GM21529 (cell line): ENCODE results near the gene LEF1.
A peak's percentile ranks its signal among the peaks of the same experiment; 100 is the strongest.
"Not testable (repeated sequence)": the region's sequence is repeated elsewhere in the genome, so short reads cannot be mapped to it uniquely, and the experiment has no call there.

Experiments
- ATAC-seq: cut with Tn5 transposase; IDR thresholded peaks from one replicate; pipeline ENCODE4 v1.9.1; 2021; ENCODE audit not compliant: unreplicated experiment

The LEF1 gene

DNA sequence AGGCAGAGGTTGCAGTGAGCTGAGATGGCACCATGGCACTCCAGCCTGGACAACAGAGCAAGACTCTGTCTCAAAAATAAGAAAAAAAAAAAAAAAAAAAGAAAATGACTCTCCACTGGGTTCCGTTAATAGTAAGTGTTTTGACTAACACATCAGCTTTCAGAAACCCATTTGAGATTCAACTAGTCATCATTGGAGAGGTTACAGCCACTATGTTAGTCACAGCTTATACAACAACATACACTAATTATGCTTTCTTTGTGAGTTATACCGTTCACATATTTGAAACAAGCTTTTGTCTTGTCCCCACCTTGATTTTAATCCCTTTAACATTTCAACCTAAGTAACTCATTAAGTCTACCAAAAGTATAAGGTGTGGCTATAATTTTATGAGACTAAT, 130.8 kb downstream of the LEF1 start:
- no peak for ATAC-seq

DNA sequence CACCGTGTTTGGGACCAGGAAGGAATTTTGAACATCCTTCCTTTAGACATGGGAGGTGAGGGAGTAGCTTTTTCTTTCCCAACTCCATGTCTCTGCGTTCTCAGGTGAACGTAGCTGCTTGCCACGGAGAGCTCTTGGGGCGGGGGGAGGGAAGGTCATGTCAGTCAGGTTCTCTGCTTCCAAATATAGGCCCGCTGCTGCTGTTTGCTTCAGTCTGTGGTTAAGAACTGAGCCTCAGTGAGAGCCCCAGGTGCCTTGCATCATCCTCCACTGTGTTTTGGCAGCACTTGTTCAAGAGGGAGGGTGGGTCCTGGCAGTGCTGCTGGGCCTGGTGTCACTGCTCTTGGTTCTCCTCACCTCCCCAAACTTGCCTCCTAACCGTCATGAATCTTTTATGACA, 132.5 kb downstream of the LEF1 start:
- peak; percentile 95 for ATAC-seq

DNA sequence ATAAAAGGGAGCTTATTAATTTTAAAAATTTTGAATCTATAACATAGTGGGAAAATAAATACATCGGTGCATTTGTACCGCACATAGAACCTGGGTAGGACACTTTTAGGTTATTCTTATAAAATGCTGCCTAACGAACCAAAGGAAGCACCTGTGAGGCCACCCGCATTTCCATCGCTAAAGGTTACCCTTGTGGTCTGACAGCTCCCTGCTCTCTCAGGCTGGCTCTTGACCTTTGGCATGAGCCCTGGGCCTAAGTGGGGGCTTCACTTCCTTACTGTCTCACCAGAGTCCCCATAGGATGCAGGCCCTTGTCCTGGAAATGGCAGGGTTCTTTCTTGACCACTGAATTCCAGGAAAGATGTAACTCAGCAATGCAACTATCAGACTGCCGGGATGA, 133.0 kb downstream of the LEF1 start:
- peak; percentile 21 for ATAC-seq

DNA sequence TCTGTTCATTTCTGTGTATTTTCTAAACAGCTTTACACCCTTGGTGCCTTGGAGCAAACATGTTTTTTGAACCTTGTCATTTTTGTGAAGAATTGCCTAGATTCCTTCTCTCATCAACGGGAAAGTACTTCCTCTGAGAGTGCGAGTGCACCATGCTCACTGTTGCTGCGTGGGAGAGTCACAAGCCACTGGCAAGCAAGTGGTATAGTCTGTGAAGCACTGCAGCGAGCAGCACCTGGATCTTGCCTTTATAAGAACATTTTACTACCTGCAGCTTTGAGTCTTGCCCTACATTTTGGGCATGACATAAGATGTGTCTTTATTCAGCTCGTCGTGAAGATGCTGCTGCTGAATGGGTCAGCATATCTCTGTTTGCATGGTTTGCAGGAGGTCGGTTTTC, 134.2 kb downstream of the LEF1 start:
- ATAC-seq: no peak

DNA sequence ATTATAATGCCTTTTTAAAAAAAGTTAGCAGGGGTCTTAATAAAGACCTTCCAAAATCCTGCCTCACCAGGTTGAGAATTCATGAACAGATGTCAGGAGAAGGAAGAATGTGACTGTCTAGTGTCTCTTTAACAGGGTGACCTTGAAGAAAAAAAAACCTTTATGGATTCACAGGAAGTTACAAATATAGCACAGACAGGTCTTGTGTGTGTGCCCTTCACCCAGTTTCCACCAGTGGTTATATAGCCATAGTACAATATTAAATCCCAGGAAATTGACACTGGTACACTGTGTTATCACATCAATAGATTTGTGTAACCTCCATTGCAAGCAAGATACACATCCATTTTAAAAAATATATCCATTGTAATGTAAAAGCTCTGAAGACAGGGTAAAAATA, 135.4 kb downstream of the LEF1 start:
- no peak for ATAC-seq

DNA sequence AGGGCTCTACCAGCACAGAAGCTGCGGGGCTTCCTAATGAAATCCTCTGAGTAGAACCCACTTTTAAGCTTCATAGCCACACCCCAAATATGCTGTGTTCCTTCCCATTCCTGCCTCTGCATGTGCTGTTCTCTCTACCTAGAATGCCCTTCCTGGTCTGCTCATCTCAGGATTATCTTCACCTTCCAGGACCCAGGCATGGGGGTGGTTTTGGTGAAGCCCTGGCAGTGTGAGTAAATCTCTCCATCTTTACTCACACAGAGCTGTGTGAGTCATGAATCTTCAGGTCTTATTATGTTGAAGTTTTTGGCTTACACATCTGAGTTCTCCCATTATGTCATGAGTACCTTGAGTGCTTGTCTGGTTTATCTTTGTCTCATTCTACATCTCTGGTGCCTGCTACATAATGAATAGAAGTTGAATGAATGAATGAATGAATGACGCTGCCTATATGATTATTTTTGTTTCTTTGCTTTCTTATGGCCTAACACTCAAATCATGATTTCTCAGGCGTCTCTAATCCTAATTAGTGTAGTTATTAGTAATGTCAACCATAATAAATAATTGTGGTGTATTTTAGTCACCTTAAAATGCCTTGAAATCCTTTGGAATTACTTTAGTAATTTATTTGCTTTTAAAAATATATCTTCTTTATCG, 137.2 kb downstream of the LEF1 start:
- ATAC-seq: no peak

DNA sequence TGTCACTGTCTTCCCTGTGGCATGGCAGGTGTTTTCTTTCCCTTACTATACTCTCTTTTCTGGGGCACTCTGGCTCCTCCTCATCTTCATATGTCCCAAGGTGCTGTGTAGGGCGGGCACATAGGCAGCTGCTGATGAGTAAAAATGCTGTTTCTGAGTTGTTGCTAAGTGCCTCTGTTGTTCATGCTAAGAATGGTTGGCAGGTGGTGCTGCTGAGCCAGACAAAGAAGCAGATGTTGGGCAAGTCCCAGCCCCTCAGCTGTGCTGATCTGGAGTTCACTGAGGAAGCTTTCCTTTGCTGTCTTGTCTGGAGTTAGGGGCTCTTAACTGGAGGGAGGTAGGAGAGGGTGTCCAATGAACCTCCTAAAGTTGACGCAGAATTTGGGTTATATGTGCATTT, 138.4 kb downstream of the LEF1 start:
- ATAC-seq: peak; percentile 97

DNA sequence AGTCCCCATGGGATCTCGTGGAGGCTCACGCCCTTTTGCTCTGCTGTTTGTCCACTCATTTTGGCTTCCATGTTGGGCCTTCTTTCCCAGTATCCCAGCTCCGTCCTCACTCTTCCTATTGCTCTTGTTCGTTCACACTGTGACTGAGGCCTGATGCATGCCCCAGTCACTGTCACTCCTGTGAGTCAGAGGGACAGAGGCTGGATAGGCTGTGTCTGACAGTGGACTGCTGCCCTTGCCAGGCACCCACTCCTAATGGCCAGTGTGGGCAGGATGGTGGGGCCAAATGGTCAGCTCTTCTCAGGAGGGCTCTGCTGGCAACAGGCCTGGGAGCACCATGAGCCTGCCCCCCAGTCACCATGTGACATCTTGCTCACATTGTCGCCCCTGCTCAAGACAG, 139.0 kb downstream of the LEF1 start:
- no peak for ATAC-seq

DNA sequence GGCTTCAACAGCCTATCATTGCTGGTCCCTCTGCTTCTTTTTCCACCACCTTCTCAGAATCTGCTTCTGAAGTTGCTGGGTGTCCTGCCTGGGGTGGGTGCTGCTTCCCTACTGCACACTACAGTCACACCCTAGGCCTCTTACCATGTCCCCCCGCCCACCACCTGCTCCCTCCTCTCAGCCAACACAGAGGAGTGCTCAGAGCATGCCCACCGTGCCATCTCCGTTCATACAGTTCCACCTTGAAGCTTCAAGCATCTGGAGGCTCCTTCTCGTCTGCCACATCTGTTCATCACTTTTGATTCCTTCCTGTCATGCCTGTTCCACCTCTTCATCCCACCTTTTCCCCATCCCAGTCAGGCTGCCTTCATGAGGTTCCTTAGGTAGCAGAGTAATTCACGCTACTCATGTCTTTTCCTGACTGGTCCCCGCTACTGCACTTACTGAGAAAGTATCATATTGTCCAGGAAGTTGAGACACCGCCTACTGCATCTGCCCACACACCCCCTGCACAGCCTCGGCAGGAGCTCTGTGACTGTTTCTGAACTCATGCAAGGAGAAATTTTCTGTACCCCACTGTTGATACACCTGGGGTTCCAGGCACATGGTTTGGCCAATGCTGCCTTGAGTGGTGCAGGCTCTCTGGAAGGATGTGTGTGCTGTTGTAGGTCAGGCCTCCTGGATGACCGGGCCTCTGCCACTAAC, 139.6 kb downstream of the LEF1 start:
- ATAC-seq: no peak

DNA sequence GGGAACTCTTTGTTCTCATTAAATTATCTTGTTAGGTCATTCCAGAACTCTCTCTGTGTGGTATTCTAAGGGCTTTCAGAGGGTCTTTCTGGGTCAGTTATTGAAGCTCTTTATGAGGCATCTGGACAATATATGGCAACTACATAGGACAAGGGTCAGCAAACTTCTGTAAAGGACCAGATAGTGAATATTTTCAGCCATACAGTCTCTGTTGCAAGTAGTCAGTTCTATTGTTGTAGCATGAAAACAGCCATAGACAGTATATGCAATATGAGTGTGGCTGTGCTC, 143.9 kb downstream of the LEF1 start:
- no peak for ATAC-seq

DNA sequence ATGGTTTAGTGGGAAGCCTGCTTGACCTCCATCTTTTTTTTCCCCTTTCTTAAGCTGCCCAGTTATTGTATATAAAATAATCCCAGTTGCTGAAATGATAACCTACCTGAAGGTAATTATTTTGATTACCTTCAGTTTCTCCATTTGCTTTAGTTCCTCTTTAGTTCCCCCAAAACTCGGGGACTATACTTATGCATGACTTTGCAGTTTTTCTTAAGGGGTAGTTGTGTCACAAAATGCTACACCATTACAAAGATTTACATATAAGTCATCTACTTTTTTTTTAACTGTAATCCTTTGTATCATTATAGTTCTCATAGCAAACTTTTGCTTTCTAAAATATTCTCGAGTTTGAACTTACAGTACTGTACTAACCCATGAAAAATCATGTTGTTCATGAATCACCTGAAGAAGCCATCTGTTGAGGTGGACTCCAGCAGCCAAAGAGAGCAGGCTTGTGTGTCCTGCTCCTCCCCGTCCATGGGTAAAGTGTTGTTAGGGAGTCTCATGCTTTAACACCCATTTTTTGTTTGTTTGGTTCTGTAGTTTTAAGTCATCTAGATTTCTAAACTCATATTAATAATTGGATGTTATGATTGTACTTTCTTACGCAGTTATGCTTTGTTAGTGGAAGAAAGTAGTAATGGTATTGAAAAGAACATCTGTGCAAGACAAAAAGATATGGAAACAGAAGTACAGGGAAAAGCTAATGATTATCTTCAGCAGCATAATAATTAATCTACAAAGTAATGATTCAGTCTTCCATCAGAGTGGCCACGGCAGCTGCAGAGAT, 144.5 kb downstream of the LEF1 start:
- ATAC-seq: no peak

DNA sequence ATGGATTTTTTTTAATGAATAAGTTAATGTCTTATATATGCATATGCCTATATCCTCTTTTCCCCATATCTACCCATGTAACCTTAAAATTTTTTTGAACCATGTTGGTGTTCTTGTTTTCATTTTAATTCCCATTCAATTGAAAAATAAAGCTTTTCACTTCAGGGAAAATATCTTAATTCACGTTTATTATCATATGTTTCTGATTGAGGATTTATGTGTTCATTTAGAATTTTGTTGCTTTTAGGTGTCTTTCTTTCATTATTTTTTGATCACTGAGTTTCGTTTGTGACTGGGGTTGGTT, 149.9 kb downstream of the LEF1 start:
- no peak for ATAC-seq

DNA sequence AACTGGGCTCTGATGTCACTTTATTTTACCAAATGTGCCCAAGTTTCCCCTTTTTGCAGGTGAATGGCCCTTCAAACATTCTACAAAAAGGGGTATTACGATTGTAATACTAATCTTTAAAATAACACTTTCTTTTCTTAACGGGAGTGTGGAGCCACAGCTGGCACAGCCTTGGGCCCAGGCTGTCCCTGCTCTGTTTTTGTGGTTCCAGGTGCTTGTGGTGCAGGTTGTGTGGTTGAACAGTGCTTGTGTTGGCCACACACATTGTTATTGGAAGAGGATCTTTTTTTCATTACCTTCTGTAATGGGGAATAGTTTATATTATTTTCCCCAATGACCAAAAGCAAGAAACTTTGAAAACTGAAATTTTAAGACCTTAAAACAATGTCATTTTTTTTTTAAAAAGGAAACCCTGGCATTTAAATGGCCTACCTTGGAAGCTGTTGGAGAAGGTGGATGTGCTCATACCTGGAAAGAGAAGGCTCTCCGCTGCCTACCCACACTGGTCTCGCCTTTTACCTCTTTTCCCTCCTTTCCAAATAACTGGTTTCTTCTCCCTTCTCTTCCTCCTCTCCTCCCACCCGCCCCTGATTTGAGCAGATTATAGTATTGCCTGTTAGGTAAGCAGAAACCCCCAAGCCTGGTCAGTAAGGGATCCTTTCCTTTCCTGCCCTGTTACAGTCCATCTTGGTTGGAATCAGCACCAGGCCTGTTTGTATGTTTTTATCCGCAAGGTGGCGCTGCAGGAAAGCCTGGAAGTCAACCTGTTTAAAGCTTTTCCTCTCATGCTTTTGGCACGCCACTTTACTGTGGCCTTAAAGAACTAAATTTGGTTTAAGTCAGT, 150.5 kb downstream of the LEF1 start:
- ATAC-seq: peak; percentile 88

DNA sequence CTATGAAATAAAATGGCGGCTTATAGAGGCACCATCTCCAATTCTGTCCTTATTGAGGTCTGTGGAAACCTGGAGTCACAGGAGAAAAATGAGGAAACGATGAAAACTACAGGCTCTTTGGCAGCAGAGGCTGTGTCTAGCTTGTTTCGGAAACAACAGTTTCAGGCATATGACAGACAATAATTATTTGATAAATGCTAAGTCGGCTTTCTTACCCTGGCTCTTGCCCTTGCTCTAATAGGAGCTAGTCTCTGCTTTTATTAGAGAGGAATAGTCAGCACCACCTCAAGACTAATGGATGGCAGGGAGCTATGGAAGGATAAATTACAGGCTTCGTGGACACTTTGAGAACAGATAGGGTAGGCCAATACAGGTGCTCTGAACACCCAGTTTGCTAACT, 154.8 kb downstream of the LEF1 start:
- no peak for ATAC-seq

DNA sequence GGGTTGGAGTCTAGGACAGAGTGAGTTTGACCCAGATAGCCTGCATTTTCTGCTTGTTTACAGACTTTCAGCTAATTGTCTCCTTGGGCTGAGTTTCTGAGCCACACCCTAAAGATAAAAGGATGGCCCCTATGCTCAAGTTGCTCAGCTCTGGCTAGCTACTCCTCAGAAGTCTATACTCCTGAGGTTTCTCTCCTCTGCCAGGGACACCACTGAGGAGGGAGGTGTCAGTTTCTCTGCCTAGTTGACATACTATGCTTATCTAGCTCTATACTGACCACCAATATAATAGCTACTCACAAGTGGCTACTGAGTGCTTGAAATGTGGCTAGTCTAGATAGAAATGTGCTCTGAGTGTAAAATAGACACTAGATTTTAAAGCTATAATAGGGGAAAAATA, 155.4 kb downstream of the LEF1 start:
- ATAC-seq: no peak

DNA sequence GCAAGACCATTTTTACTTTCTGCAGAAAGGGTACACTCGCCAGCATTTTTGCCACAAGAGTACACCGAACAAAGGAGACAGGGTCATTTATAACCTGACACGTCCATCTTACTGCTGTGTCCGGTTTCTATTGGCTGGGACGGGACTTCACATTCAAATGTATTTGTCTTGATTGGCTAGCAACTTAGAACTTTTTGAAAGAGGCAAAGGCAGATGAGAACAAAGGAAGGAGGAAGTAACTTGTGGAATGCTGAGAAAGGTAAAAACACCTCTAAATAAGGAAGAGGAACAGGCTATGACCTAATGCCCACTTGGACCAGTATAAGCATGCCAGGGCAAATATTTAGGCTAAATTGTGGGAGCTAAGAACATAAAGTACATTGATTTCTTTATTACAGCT, 156.3 kb downstream of the LEF1 start:
- ATAC-seq: not testable (repeated sequence)

DNA sequence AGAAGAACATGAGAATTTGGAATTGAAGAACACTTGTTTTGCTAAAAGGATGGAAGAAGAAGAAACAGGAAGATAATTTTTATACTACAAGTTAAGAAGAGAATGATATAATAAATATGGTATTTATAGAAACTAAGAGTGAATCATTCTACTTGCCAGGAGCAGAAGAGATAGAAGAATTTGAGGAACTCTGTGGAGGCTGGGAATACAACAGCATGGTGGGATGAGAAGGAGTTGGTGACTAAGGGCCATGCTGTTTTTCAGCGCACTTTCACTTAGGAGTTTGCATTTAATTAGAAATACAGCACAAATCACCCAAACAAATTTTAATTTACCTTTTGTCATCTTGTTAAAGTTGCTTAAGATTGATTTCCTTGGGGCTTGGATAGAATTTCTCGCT, 158.6 kb downstream of the LEF1 start:
- ATAC-seq: no peak

DNA sequence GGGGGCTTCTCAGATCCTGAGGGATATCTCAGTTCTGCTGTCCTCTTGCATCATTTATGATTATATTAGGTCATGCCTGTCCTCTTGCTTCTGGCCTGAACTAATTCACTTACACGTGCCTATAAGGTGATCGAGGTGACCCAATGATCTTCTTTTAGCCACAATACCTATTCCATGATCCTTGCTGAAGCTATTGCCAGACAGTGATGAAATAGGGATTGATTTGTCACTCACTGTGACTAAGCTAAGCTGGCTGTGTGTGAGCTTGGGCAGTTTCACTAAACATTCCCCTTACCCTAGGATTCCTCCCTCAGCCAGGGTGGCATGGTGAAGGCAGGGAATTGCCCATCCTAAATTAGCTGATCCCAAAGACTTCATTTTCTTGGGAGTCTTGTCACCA, 160.0 kb downstream of the LEF1 start:
- no peak for ATAC-seq

DNA sequence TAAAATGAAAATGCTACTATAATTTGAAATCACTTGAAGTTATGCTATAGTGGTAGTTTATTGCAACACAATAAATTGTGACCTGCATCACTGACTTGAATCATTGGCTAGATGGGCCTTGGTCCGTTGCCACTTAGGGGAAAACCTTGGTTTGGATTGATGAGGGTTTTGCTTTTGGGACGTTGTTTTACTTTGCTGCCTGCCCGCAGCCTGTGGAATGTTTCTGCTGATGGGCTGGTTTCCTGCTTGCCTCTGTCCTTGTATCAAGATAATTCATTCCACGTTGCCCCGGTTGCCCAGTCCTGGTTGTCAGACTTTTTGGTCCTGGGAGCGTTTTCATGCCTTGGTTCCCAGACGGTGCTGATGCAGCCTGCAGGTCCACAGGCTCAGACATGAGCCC, 160.7 kb downstream of the LEF1 start:
- ATAC-seq: no peak

DNA sequence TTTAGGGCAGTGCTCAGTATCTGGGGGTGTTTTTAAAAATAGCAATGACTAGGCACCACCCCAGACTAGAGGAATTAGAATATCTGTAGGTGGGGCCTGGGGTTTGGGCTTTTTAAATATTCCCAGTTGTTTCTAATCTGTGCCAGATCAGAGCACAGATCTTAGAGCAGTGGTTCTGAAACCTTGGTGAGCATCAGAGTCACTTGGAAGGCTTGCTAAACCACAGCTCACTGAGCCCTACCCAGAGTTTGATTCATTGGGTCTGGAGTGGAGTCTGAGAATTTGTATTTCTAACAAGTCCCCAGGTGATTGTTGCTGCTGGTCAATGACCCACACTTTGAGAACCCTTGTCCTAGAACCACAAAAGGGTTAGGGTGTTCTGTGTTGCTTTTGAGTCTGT, 162.4 kb downstream of the LEF1 start:
- ATAC-seq: no peak

DNA sequence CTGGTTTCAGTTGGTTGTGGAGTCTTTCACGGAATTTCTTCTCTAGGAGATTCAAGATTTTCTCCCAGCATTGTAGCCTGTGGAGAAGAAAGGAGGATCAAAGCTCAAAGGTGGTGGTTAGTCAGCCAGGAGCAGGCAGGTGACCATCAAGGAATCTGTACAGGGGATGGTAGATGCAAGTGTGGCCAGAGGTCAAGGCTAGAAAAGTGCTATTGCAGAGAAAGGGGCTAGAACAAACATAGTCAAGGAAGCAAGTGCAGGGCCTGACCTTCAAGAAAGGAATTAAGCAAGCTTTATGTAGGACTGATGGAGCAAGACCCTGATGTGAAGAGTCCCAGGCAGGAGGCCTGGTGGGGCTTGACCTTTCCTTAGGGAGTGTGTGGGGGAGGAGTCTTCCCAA, 162.9 kb downstream of the LEF1 start:
- no peak for ATAC-seq

DNA sequence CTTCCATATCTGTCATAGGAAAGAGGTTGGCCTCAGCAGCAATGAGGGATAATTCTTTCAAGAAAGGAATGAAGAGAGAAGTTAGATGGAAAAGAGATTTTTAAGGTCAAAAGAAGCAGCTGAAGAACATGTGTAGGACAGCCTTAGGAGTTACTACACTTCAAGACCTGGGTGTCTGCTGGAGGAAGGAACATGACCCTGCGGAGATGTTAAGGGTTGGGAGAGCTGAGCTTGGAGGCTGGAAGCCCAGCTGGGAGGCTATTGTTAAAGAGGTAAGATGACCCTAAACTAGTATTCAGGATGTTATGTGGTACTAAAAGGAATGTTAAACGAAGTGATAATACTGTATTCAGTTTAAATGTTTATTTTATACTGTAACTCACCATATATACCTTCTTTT, 164.1 kb downstream of the LEF1 start:
- no peak for ATAC-seq
